GM21529 (cell line): ENCODE data around the gene LRP8.
"Not testable (repeated sequence)": the region's sequence is repeated elsewhere in the genome, so short reads cannot be mapped to it uniquely, and the experiment has no call there.

Source experiments
- ATAC-seq: cut with Tn5 transposase; IDR thresholded peaks from one replicate; pipeline ENCODE4 v1.9.1; 2021; ENCODE audit not compliant: unreplicated experiment

The LRP8 gene

GRCh38 chr1:53220962-53221286, 106.9 kb downstream of the LRP8 start:
- ATAC-seq = no peak

- peak; percentile 93 for ATAC-seq
These were observed 107.5 kb downstream of the LRP8 start, which contains the start of gene CZIB for GRCh38 chr1:53220171-53220961. Gene CZIB (minus strand): TSS chr1:53220634. CDS start chr1:53220575, 59 bp downstream.

GRCh38 chr1:53219711-53220110, 108.2 kb downstream of the LRP8 start:
- ATAC-seq = no peak

GRCh38 chr1:53218201-53218600, 109.7 kb downstream of the LRP8 start:
- ATAC-seq = no peak

- ATAC-seq = no peak
These were observed 113.4 kb downstream of the LRP8 start for GRCh38 chr1:53214376-53214940.

GRCh38 chr1:53210954-53211353, 116.9 kb downstream of the LRP8 start:
- ATAC-seq = no peak

GRCh38 chr1:53210352-53210751, 117.5 kb downstream of the LRP8 start:
- no peak for ATAC-seq

GRCh38 chr1:53207726-53208125, 120.1 kb downstream of the LRP8 start:
- ATAC-seq = no peak

GRCh38 chr1:53206735-53207379, 121.0 kb downstream of the LRP8 start:
- ATAC-seq = no peak

GRCh38 chr1:53206083-53206685, 121.7 kb downstream of the LRP8 start:
- not testable (repeated sequence) for ATAC-seq

GRCh38 chr1:53205496-53205895, 122.4 kb downstream of the LRP8 start:
- not testable (repeated sequence) for ATAC-seq

- ATAC-seq = no peak
These were observed 124.4 kb downstream of the LRP8 start for GRCh38 chr1:53203466-53203865.

GRCh38 chr1:53198241-53198651, 129.6 kb downstream of the LRP8 start:
- ATAC-seq = no peak

GRCh38 chr1:53197291-53198200, 130.3 kb downstream of the LRP8 start:
- ATAC-seq = no peak

- ATAC-seq = peak; percentile 99
These were observed 131.2 kb downstream of the LRP8 start, which contains the start of gene CPT2 for GRCh38 chr1:53196485-53197290. Gene CPT2 (plus strand): TSS chr1:53196824. CDS start chr1:53196944, 120 bp downstream.

GRCh38 chr1:53196017-53196484, 131.8 kb downstream of the LRP8 start:
- peak; percentile 4 for ATAC-seq

- ATAC-seq = no peak
These were observed 132.4 kb downstream of the LRP8 start for GRCh38 chr1:53195246-53196016.
